GM23338 (cell line): Measurements from ENCODE around the gene SH3PXD2B.

Experiments used
- CREB1 ChIP-seq: fragments of 250-450 bp; sonication (Bioruptor Pico); IDR thresholded peaks from 2 replicates; pipeline ENCODE4 v1.5.0; 2020; ENCODE audit warnings: low read depth, mild to moderate bottlenecking, moderate library complexity
- CTCF ChIP-seq, 2 experiments: fragments of 200-600 bp in 1 of 2; sonication (generic) in 1 of 2; conservative IDR thresholded peaks; 2 replicates each; pipeline versions ENCODE4 v1.5.1 to v1.6.1; 2016 to 2017; ENCODE audit warnings: antibody characterized with exemption in 2 of 2, low read depth in 2 of 2, mild to moderate bottlenecking in 2 of 2, moderate library complexity in 1 of 2
- ETS1 ChIP-seq: IDR thresholded peaks from 2 replicates; pipeline ENCODE4 v1.6.1; 2016; ENCODE audit warnings: antibody characterized with exemption
- EZH2 ChIP-seq: fragments of 200-600 bp; sonication (generic); IDR thresholded peaks from one replicate; pipeline ENCODE4 v1.8.0; 2017; ENCODE audit warnings: antibody characterized with exemption, mild to moderate bottlenecking, low read depth; ENCODE audit not compliant: unreplicated experiment
- EZH2phosphoT487 ChIP-seq: fragments of 200-600 bp; sonication (generic); IDR thresholded peaks from one replicate; pipeline ENCODE4 v1.8.1; 2018; ENCODE audit warnings: antibody characterized with exemption; ENCODE audit not compliant: unreplicated experiment
- JUNB ChIP-seq: IDR thresholded peaks from one replicate; pipeline ENCODE4 v1.6.1; 2016; ENCODE audit warnings: antibody characterized with exemption; ENCODE audit not compliant: unreplicated experiment
- POLR2AphosphoS5 ChIP-seq: IDR thresholded peaks from 2 replicates; pipeline ENCODE4 v1.6.1; 2016; ENCODE audit warnings: antibody characterized with exemption, low read depth
- REST ChIP-seq: IDR thresholded peaks from one replicate; pipeline ENCODE4 v1.6.1; 2018; ENCODE audit warnings: antibody characterized with exemption; ENCODE audit not compliant: unreplicated experiment
- STAT1 ChIP-seq: IDR thresholded peaks from one replicate; pipeline ENCODE4 v1.6.1; 2016; ENCODE audit warnings: antibody characterized with exemption; ENCODE audit not compliant: unreplicated experiment
- ZNF114 ChIP-seq: fragments of 250-450 bp; sonication (Bioruptor Pico); IDR thresholded peaks from 2 replicates; pipeline ENCODE4 v1.5.0; 2020; ENCODE audit warnings: mild to moderate bottlenecking, moderate library complexity
- ZNF331 ChIP-seq: fragments of 250-450 bp; sonication (Bioruptor Pico); IDR thresholded peaks from 2 replicates; pipeline ENCODE4 v1.5.0; 2020; ENCODE audit warnings: low read depth, mild to moderate bottlenecking, moderate library complexity
- ZNF462 ChIP-seq: fragments of 250-450 bp; sonication (Bioruptor Pico); IDR thresholded peaks from 2 replicates; pipeline ENCODE4 v1.5.0; 2020; ENCODE audit warnings: mild to moderate bottlenecking, moderate library complexity

- TF ChIP-seq EZH2: no peak
- no peak for TF ChIP-seq CTCF (conservative IDR thresholded peaks at IDR 0.05; ENCODE audit: low read depth in 2 of 2)
- TF ChIP-seq EZH2phosphoT487: no peak
- no peak for TF ChIP-seq POLR2AphosphoS5
- TF ChIP-seq REST: no peak
- no peak for TF ChIP-seq JUNB
- TF ChIP-seq ZNF114 (CRISPR knock-in tag): no peak
- no peak for TF ChIP-seq ZNF462 (CRISPR knock-in tag)
- TF ChIP-seq STAT1: no peak
- no peak for TF ChIP-seq ETS1
- TF ChIP-seq CREB1 (CRISPR knock-in tag): no peak
- no peak for TF ChIP-seq ZNF331 (CRISPR knock-in tag)
Measured at GRCh38 chr5:172373680-172374079, 80.6 kb downstream of the SH3PXD2B start.
